Duodenal mucosa (tissue), 2 donors: ENCODE results near the gene CRYGA.

Experiments
- H3K27ac ChIP-seq: one replicate; pipeline ENCODE4 v1.7.0; 2013; ENCODE audit warnings: low read depth, low read length
- H3K27me3 ChIP-seq, 2 donors: one replicate each; pipeline ENCODE4 v1.7.0; 2013; ENCODE audit warnings: low read length in 2 of 2, control low read depth in 1 of 2; ENCODE audit not compliant: insufficient read depth in 2 of 2, control insufficient read depth in 1 of 2
- H3K36me3 ChIP-seq, 2 donors: one replicate each; pipeline ENCODE4 v1.7.0; 2013; ENCODE audit warnings: low read length in 2 of 2, control low read depth in 1 of 2; ENCODE audit not compliant: insufficient read depth in 2 of 2, control insufficient read depth in 1 of 2
- H3K4me1 ChIP-seq, 2 donors: one replicate each; pipeline ENCODE4 v1.7.0; 2013; ENCODE audit warnings: low read length in 2 of 2, control low read depth in 1 of 2; ENCODE audit not compliant: insufficient read depth in 2 of 2, control insufficient read depth in 1 of 2
- H3K4me3 ChIP-seq, 2 donors: one replicate each; pipeline ENCODE4 v1.7.0; 2013; ENCODE audit warnings: low read length in 2 of 2, low read depth in 1 of 2
- H3K9ac ChIP-seq, 2 donors: one replicate each; pipeline ENCODE4 v1.7.0; 2013; ENCODE audit warnings: low read length in 2 of 2, low read depth in 1 of 2
- H3K9me3 ChIP-seq, 2 donors: one replicate each; pipeline ENCODE4 v1.7.0; 2013; ENCODE audit warnings: low read length in 2 of 2, control low read depth in 1 of 2; ENCODE audit not compliant: control insufficient read depth in 1 of 2

The CRYGA gene, protein sequence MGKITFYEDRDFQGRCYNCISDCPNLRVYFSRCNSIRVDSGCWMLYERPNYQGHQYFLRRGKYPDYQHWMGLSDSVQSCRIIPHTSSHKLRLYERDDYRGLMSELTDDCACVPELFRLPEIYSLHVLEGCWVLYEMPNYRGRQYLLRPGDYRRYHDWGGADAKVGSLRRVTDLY

DNA sequence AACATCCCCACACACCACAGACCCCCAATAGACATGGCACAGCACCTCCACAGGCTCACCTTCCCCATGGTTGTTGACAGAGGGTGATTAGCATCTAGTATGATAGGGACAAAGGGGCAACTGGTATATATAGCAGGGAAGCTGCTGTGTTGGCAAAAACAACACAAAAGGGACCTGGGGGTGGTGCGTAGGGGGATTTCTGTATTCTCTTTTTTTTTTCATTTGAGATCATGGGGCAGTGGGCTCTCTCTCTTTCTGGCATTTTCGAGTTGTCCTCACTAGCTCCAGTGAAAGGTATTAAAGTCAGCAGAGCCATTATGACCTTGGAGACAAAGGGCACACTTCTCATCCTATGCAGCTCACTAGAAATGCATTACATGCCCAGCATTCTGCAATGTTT is at the start of gene CRYGA:
Gene CRYGA, minus strand, starts transcription at position 101 of the 400 bp plus-strand sequence. Its CDS starts 33 bp downstream, at position 68.
- H3K9me3 ChIP-seq, result no peaks in the 10 kb centered on the region
- H3K9ac ChIP-seq, result no peak within 1 kb of the TSS
- H3K27me3 ChIP-seq, result peaks cover 0 to 6% of the 10 kb centered on the region in 2 donors
- H3K4me3 ChIP-seq, result no peak within 1 kb of the TSS
- H3K4me1 ChIP-seq, result no peaks in the 10 kb centered on the region
- H3K36me3 ChIP-seq, result no peaks in the 10 kb centered on the region
- no peak within 1 kb of the TSS for H3K27ac ChIP-seq

DNA sequence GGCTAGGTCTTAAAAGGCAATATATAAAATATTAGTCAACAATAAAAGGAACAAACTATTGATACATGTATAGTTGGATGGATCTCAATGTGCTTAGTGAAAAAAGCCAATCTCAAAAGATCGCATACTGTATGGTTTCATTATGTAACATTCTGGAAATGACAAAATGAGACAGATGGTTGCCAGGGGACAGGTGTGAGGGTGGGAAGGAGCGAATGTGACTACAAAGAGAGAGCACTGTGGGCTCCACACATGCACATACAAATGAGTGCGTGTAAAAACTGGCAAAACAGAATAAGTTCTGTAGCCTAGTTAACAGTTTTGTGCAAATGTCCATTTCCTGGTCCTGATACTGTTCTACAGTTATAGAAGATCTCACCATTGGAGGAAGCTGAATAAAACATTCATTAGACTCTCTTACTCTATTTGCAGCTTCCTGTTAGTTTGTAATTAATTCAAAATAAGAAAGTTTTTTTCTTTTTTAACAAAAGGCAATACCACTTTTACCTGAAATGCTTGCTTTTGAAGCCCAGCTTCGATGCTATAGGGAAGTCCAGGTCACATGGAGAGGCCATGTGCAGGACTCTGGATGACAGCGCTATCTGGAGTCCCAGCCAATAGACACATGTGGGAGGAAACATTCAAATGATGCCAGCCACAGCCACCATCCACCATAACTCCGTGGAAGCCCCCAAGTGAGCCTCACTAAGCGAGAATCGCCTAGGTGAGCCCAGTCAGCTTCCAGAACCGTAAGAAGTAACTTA is 47.5 kb upstream of the CRYGA start:
- H3K27ac ChIP-seq, result no peak overlapping the region
- H3K4me1 ChIP-seq, result peaks cover 5 to 7% of the 10 kb centered on the region in 2 donors
- H3K4me3 ChIP-seq, result no peak overlapping the region
- H3K36me3 ChIP-seq, result no peaks in the 10 kb centered on the region
- no peaks in the 10 kb centered on the region for H3K9me3 ChIP-seq
- H3K9ac ChIP-seq, result no peak overlapping the region
- H3K27me3 ChIP-seq, result no peaks in the 10 kb centered on the region

DNA sequence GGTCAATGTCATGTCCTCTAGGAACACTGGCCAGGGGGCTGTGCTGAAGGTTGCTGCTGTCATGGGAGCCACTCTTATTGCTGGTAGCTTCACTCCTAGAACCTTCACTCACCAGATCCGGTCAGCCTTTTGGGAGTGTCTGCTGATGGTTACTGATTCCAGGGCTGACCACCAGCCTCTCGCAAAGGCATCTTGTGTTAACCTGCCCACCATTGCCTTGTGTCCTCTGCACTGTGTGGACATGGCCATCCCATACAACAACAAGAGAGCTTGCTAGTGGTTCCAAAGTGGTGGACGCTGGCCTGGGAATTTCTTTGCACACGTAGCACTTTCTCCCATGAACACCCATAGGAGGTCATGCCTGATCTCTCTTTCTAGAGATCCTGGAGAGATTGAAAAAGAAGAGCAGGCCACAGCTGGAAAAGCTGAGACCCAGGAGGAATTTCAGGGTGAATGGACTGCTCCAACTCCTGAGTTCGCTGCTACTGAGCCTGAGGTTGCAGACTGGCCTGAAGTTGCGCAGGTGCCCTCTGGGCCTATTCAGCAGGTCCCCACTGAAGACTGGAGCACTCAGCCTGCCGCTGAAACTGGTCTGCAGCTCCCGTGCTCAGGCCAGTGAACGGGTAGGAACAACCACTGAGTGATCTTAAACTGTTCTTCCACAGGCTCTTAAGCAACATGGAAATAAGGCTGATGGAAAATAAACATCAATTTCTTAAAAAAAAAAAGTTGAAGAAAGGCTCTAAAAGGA is 45.1 kb upstream of the CRYGA start:
- H3K27me3 ChIP-seq, result no peaks in the 10 kb centered on the region
- no peak overlapping the region for H3K27ac ChIP-seq
- no peak overlapping the region for H3K4me3 ChIP-seq
- H3K4me1 ChIP-seq, result peaks cover 1 to 3% of the 10 kb centered on the region in 2 donors
- H3K36me3 ChIP-seq, result no peaks in the 10 kb centered on the region
- H3K9me3 ChIP-seq, result no peaks in the 10 kb centered on the region
- no peak overlapping the region for H3K9ac ChIP-seq

DNA sequence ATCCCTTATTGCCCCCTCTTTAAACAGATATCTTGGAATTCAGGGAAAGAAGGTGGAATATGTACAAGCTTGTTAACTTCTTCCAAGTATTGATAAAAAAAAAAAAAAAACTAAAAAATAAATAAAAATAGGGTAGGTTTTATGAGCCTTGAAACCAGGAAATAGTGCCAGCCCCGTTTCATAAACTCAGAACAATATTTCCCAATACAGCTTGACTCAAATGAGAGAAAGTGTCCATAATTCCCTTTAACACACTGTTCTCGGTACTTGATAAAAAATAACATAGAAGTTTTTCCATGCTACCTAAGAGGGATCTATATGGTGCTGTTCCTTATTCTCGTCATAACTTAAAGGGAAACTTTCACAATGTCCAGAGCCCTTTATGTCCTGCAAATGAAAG is 44.4 kb upstream of the CRYGA start:
- Histone ChIP-seq H3K9me3 (no peaks in the 10 kb centered on the region), H3K4me1 (no peaks in the 10 kb centered on the region), H3K27ac (no peak overlapping the region), H3K4me3 (no peak overlapping the region), H3K9ac (no peak overlapping the region), H3K27me3 (no peaks in the 10 kb centered on the region), H3K36me3 (no peaks in the 10 kb centered on the region)

DNA sequence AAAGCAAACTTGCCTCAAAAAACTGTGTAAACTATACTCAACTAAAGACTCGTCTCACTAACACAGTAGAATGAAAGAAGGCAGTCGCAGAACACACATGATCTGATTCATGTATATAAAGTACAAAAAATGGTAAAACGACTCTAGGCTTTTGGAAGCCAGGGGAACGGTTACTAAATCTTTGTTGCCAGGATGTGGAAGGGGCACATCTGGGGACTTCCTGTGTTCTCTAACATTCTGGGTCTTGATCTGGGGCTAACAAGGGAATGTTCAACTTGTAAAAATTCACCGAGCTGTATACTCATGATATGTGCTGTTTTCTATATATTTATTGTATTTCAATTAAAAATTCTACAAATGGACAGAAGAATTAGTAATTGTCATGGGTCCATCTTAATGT is 40.8 kb upstream of the CRYGA start:
- H3K9me3 ChIP-seq, result no peaks in the 10 kb centered on the region
- H3K4me3 ChIP-seq, result no peak overlapping the region
- H3K9ac ChIP-seq, result no peak overlapping the region
- H3K4me1 ChIP-seq, result no peaks in the 10 kb centered on the region
- H3K36me3 ChIP-seq, result no peaks in the 10 kb centered on the region
- H3K27me3 ChIP-seq, result no peaks in the 10 kb centered on the region
- H3K27ac ChIP-seq, result no peak overlapping the region

DNA sequence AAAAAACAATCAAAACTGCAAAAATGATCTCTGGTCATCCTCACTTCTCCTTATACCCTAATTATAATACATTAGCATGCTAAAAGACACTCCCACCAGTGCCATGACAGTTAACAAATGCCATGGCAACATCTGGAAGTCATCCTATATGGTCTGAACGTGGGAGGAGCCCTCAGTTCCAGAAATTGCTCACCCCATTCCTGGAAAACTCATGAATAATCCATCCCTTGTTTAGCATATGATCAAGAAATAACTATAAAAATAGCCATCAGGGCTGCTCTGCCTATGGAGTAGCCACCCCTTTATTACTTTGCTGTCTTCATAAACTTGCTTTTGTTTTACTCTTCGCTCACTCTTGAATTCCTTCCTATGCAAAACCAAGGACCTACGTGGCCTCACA is 32.1 kb upstream of the CRYGA start:
- Histone ChIP-seq H3K27ac (no peak overlapping the region), H3K4me3 (no peak overlapping the region), H3K27me3 (no peaks in the 10 kb centered on the region), H3K9me3 (no peaks in the 10 kb centered on the region), H3K36me3 (no peaks in the 10 kb centered on the region), H3K9ac (no peak overlapping the region), H3K4me1 (no peaks in the 10 kb centered on the region)

DNA sequence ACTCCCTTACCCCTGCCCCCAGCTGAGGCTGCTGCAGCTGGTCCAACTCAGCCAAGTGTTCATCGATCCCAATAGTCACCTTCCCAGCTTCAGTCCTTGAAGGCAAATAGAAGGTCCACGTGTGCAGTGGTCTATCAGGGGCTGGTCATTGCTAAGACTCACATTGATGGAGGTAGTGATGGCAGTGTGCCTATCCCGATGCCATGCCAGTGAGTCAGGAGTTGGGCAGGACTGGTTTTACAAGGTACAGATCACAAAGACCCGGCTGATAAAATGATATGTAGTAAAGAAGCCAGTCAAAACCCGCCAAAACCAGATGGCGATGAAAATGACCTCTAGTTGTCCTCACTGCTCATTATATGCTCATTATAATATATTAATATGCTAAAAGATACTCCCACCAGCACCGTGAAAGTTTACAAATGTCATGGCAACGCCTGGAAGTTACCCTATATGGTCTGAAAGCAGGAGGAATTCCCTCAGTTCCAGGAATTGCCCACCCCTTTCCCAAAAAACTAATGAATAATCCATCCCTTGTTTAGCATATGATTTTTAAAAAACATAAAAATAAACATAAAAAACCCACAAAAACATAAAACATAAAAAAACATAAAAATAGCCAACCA is 29.3 kb upstream of the CRYGA start:
- H3K36me3 ChIP-seq, result no peaks in the 10 kb centered on the region
- no peak overlapping the region for H3K27ac ChIP-seq
- no peak overlapping the region for H3K4me3 ChIP-seq
- no peaks in the 10 kb centered on the region for H3K27me3 ChIP-seq
- H3K4me1 ChIP-seq, result no peaks in the 10 kb centered on the region
- H3K9me3 ChIP-seq, result no peaks in the 10 kb centered on the region
- no peak overlapping the region for H3K9ac ChIP-seq

DNA sequence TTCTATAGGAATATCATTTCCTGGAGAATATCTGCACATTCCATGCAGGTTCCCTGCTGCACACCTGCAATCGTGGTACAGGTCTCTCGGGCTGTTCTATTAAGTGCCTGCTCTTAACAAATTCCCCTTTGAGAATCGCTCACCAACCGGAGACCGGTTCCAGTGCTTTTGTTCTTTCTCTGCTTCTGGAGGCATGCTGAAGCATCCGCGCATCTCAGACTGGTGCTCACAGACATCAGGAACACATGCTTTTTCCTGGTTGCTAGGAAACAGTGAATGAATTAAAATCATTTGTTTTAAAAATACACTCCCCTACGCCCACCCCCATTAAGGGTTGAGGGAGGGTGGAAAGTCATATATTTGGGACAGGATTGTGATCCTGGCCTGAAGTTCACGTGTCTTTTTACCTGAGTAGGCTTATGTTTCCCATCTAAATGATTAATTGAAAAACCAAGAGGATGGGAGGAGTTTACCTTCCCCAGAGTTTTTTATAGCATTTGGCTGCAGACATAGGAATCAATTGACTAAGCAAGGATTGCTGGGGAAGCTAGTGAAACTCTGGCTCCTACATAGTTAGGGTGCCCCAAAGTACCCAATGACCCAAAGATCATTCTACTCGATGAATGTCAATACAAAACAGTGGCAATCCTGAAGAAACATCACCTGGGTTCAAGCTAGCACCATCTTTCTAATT is 26.6 kb upstream of the CRYGA start, which contains the start of gene C2orf80:
Gene C2orf80, minus strand, starts transcription at position 221 of the 694 bp plus-strand sequence. CDS start 3,044 bp downstream, outside the sequence.
- Histone ChIP-seq H3K4me1 (no peaks in the 10 kb centered on the region), H3K4me3 (no peak within 1 kb of the TSS), H3K9me3 (no peaks in the 10 kb centered on the region), H3K27me3 (no peaks in the 10 kb centered on the region), H3K9ac (no peak within 1 kb of the TSS), H3K27ac (no peak within 1 kb of the TSS), H3K36me3 (no peaks in the 10 kb centered on the region)

DNA sequence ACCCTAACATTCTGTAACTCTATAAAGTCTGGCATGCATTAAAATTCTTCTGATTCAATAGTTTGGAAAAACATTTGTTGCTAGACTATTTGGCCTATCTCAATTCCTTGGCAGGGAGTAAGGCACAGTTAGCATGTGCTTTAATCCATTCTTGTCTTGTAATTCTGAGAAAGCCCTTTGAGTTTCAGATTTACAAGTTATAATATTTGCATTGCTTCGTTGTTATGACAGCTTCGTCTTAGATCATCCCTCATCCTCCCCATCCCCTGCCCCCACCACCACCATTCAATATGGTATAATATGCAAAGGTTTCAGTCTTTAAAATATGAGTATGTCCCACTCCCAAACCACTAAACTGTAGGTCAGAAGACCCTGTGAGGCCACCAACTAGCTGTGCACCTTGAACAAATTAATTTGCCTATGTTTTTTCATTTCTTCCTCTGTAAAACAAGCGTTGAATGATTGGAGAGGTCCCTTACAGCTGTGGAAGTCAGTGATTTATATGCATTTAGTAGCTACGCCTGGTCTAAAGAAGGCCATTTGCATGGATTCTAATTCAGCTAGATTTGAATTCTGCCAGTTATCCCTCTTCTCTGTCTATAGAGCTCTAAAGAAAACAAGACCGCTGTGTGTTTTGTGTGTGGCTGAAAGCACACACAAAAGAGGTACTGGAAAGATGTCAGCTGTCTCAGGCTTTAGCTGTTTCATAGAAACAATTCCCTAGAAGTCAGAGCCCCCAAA is 25.9 kb upstream of the CRYGA start:
- Histone ChIP-seq H3K36me3 (no peaks in the 10 kb centered on the region), H3K4me1 (no peaks in the 10 kb centered on the region), H3K9me3 (no peaks in the 10 kb centered on the region), H3K27me3 (no peaks in the 10 kb centered on the region), H3K4me3 (no peak overlapping the region), H3K9ac (no peak overlapping the region), H3K27ac (no peak overlapping the region)
